Heart right ventricle (tissue), 16 donors: ENCODE measurements around the gene MPHOSPH9. TPM values are rescaled to one million over a fixed set of nuclear protein-coding genes. Genes with fewer than 3 reads are reported as not detected.

ENCODE experiments used
- ATAC-seq, 8 donors: fragments of 200-7000 bp; cut with Tn5 transposase; one replicate each; pipeline ENCODE4 v1.9.1; 2020; ENCODE audit warnings: mild to moderate bottlenecking in 8 of 8, moderate library complexity in 8 of 8, moderate number of reproducible peaks in 1 of 8
- DNase-seq, 2 donors: peaks; one replicate each; pipeline ENCODE4 v3.0.0-alpha.2; 2020
- H3K27ac ChIP-seq, 10 donors: fragments of 200-600 bp; sonication (generic) in 2 of 10; one replicate each; pipeline versions ENCODE4 v1.5.0 to v1.8.0; 2020 to 2022; ENCODE audit warnings: mild to moderate bottlenecking in 3 of 10
- H3K27me3 ChIP-seq, 7 donors: fragments of 200-600 bp; one replicate each; pipeline ENCODE4 v1.8.0; 2021 to 2022; ENCODE audit warnings: mild to moderate bottlenecking in 2 of 7
- H3K36me3 ChIP-seq, 9 donors: fragments of 200-600 bp; sonication (generic) in 1 of 9; one replicate each; pipeline versions ENCODE4 v1.5.0 to v1.8.0; 2020 to 2022; ENCODE audit warnings: mild to moderate bottlenecking in 2 of 9
- H3K4me1 ChIP-seq, 9 donors: fragments of 200-600 bp; sonication (generic) in 1 of 9; one replicate each; pipeline versions ENCODE4 v1.5.0 to v1.8.0; 2020 to 2022; ENCODE audit warnings: mild to moderate bottlenecking in 4 of 9
- H3K4me3 ChIP-seq, 10 donors: fragments of 200-600 bp; sonication (generic) in 2 of 10; one replicate each; pipeline versions ENCODE4 v1.5.0 to v1.8.0; 2020 to 2022; ENCODE audit warnings: mild to moderate bottlenecking in 7 of 10, moderate library complexity in 2 of 10
- H3K9me3 ChIP-seq, 11 donors: fragments of 200-600 bp in 10 of 11; sonication (generic) in 2 of 11; one replicate each; pipeline versions ENCODE4 v1.5.0 to v1.8.0; 2013 to 2022; ENCODE audit warnings: mild to moderate bottlenecking in 2 of 11, control low read depth in 1 of 11, moderate library complexity in 1 of 11
- CTCF ChIP-seq, 9 donors: fragments of 200-600 bp; sonication (generic) in 2 of 9; IDR thresholded peaks; one replicate each; pipeline versions ENCODE4 v1.5.0 to v1.8.0; 2021 to 2022; ENCODE audit warnings: antibody characterized with exemption in 9 of 9, mild to moderate bottlenecking in 5 of 9, moderate library complexity in 1 of 9
- WGBS, 2 donors: extraction: QIAGEN DNeasy Blood & Tissue Kit; methylation state at CpG; one replicate each; pipeline ENCODE4 v1.1.7; 2013; ENCODE audit warnings: inconsistent platforms in 1 of 2; 5-methylcytosine and 5-hydroxymethylcytosine counted together
- intact Hi-C, 10 donors: fragments of 100-400 bp; cut with DNase I; formaldehyde crosslinking; loops; one replicate each; pipeline versions ENCODE4 v1.11.1 to v1.14.2; 2022
- polyA plus RNA-seq, 2 donors: library from polyadenylated mRNA; stranded (reverse); fragments of 200-250 nt; gene quantifications; one replicate each; pipeline ENCODE4 v1.2.3, GENCODE V29; 2013
- total RNA-seq, 10 donors: library from RNA; stranded (reverse); fragmentation: NEBNext Ultra II Directional in 3 of 10; extraction: Animal tissue kit (Norgen Biotek cat#: 25700) in 3 of 10; gene quantifications; one replicate each; pipeline versions ENCODE4 v1.2.1 to v1.2.4, GENCODE V29; 2021 to 2023
- donor health status: Arrhythmogenic right ventricular cardiomyopathy.
- donor health status: ischemic (EF 13 %, LVEDD 7.1; RV severe dilation, severe dysfunction).
- donor health status: healthy with polysubstance abuse.
- donor health status: DM: no; HTN: yes; CAD: no.
- donor health status: DM: no; HTN: no; CAD: no.
- donor health status: ischemic (EF 25% LVEDD 6.9; RV normal size, moderate dysfunction).
- donor health status: ischemic (EF 25% LVEDD 5.7; RV mildly dilated, moderate dysfunction).
- donor health status: healthy.
- donor health status: DM: yes; HTN: yes; CAD: no.
- donor health status: Ischemic cardiomyopathy.
- donor health status: ischemic (EF 35%, LVEDD 5.7; RV mildly dilated, moderate dysfunction).
- donor health status: nonischemic (EF 11% LVEDD 7.7; RV severe dilation, severe dysfunction).
- donor health status: DM: yes; HTN: yes; CAD: no.
- donor health status: PGD.
- donor health status: ischemic (EF 29% LVEDD 5.4; RV normal size, mild dysfunction).
- donor health status: nonischemic (EF 23%, LVEDD 6.1; RV moderate dilation, normal function).

Gene MPHOSPH9
- total and polyA plus RNA-seq, 12 donors, result 4.1 to 33.6 (median 25.7) TPM

- H3K36me3 ChIP-seq, result peaks cover 0 to 40% (median 6%) of the 10 kb centered on the region in 9 donors
- 52 to 70% methylated on average over 36 of the region's 36 CpGs for WGBS, 2 donors
- intact Hi-C loops, result loop anchor here in 2 of 10 donors (10.0 kb wide), 2 partner anchors 87 to 327 kb away; no protein-coding TSS in a partner anchor
- no peaks in the 10 kb centered on the region for H3K9me3 ChIP-seq
- ATAC-seq (peak in 6 of 8 donors; percentile 4 to 26 (median 22)), DNase-seq (peak; percentile 35 to 46)
- H3K27me3 ChIP-seq, result no peaks in the 10 kb centered on the region
- H3K4me1 ChIP-seq, result peaks cover 3 to 43% (median 36%) of the 10 kb centered on the region in 9 donors
- no peak for TF ChIP-seq CTCF (IDR thresholded peaks at IDR 0.05)
- H3K4me3 ChIP-seq, result peak overlapping the region in 4 of 10 donors; percentile 14 to 86 (median 46)
- peak overlapping the region in 8 of 10 donors; percentile 77 to 90 (median 84) for H3K27ac ChIP-seq
Measured at GRCh38 chr12:123267991-123268843, 35.3 kb upstream of the MPHOSPH9 start.

GRCh38 chr12:123267335-123267920 is 34.5 kb upstream of the MPHOSPH9 start:
- Histone ChIP-seq H3K4me1 (peaks cover 3 to 41% (median 34%) of the 10 kb centered on the region in 9 donors), H3K9me3 (no peaks in the 10 kb centered on the region), H3K27ac (peak overlapping the region in 8 of 10 donors; percentile 24 to 90 (median 84)), H3K27me3 (no peaks in the 10 kb centered on the region), H3K36me3 (peaks cover 0 to 48% (median 6%) of the 10 kb centered on the region in 9 donors), H3K4me3 (peak overlapping the region in 2 of 10 donors; percentile 14 to 20)
- TF ChIP-seq CTCF (IDR thresholded peaks at IDR 0.05), result no peak
- DNase-seq, result no peak
- WGBS, 2 donors, result 91 to 93% methylated on average over 7 of the region's 7 CpGs
- ATAC-seq, result no peak
- intact Hi-C loops, result loop anchor here in 2 of 10 donors (10.0 kb wide), 2 partner anchors 87 to 327 kb away; no protein-coding TSS in a partner anchor

GRCh38 chr12:123266679-123267277 is 33.8 kb upstream of the MPHOSPH9 start:
- H3K27ac ChIP-seq, result no peak overlapping the region
- H3K9me3 ChIP-seq, result no peaks in the 10 kb centered on the region
- no peak for ATAC-seq
- H3K4me3 ChIP-seq, result no peak overlapping the region
- no peak for TF ChIP-seq CTCF (IDR thresholded peaks at IDR 0.05)
- H3K27me3 ChIP-seq, result no peaks in the 10 kb centered on the region
- H3K36me3 ChIP-seq, result peaks cover 0 to 55% (median 10%) of the 10 kb centered on the region in 9 donors
- DNase-seq, result no peak
- 88 to 92% methylated on average over 19 of the region's 19 CpGs for WGBS, 2 donors
- intact Hi-C loops, result loop anchor here in 2 of 10 donors (10.0 kb wide), 2 partner anchors 88 to 328 kb away; no protein-coding TSS in a partner anchor
- H3K4me1 ChIP-seq, result peaks cover 3 to 37% (median 30%) of the 10 kb centered on the region in 9 donors
